K562 (cell line): ENCODE data around the gene CRX. TPM values are rescaled to one million over a fixed set of nuclear protein-coding genes. Genes with fewer than 3 reads are reported as not detected.

Experiments used
- ATF7 ChIP-seq: fragments of 450-650 bp; IDR thresholded peaks from 2 replicates; pipeline ENCODE4 v1.7.1; 2014; ENCODE audit warnings: mild to moderate bottlenecking, moderate library complexity
- COPS2 ChIP-seq: fragments of 450-650 bp; conservative IDR thresholded peaks from 2 replicates; pipeline ENCODE4 v1.6.1; 2016; ENCODE audit warnings: mild to moderate bottlenecking, moderate library complexity
- CTBP1 ChIP-seq: fragments of 450-650 bp; IDR thresholded peaks from 2 replicates; pipeline ENCODE4 v1.6.1; 2016; ENCODE audit warnings: borderline replicate concordance
- FIP1L1 ChIP-seq: fragments of 200-400 bp; formaldehyde crosslinking; IDR thresholded peaks from 2 replicates; pipeline ENCODE4 v1.6.1; 2018; ENCODE audit warnings: mild to moderate bottlenecking, low read depth, low read length; ENCODE audit not compliant: poor library complexity, severe bottlenecking
- MBD2 ChIP-seq: sonication (generic); IDR thresholded peaks from 2 replicates; pipeline ENCODE4 v1.6.1; 2016; ENCODE audit warnings: low read depth, borderline replicate concordance
- MIER1 ChIP-seq: fragments of 450-650 bp; IDR thresholded peaks from 2 replicates; pipeline ENCODE4 v1.6.1; 2016; ENCODE audit warnings: antibody characterized with exemption, mild to moderate bottlenecking, low read depth
- RBFOX2 ChIP-seq: fragments of 200-400 bp; formaldehyde crosslinking; IDR thresholded peaks from 2 replicates; pipeline ENCODE4 v1.6.1; 2017; ENCODE audit warnings: low read depth, mild to moderate bottlenecking, low read length, moderate library complexity
- RBM15 ChIP-seq: fragments of 200-400 bp; formaldehyde crosslinking; IDR thresholded peaks from 2 replicates; pipeline ENCODE4 v1.6.1; 2018; ENCODE audit warnings: mild to moderate bottlenecking, low read length, moderate library complexity; ENCODE audit not compliant: insufficient read depth
- ZBTB1 ChIP-seq: sonication (generic); formaldehyde crosslinking; IDR thresholded peaks from 2 replicates; pipeline ENCODE4 v1.8.1; 2023; ENCODE audit warnings: missing genetic modification reagents, low read depth, mild to moderate bottlenecking, borderline replicate concordance
- ZNF518B ChIP-seq: fragments of 250-450 bp; sonication (Bioruptor Pico); IDR thresholded peaks from 2 replicates; pipeline ENCODE4 v1.5.0; 2021; ENCODE audit warnings: mild to moderate bottlenecking, moderate library complexity
- ZNF589 ChIP-seq: fragments of 200-800 bp; sonication (Bioruptor generic); IDR thresholded peaks from 2 replicates; pipeline ENCODE4 v1.6.1; 2016; ENCODE audit warnings: low read depth, missing genetic modification characterization, missing compliant biosample characterization
- polyA plus RNA-seq, 8 experiments: library from polyadenylated mRNA; depleted of rRNA in 4 of 8; stranded (reverse) in 5 of 8; unstranded in 3 of 8; fragments of >200 nt; fragmentation: Nextera tagmentation in 2 of 8; fragmentation: Illumina TruSeq in 1 of 8; extraction: Ambion mirVana in 2 of 8; extraction: Trizol in 1 of 8; gene quantifications; 2 replicates each; pipeline versions ENCODE4 v1.2.1 to v1.2.3, GENCODE V29; 2011 to 2014; ENCODE audit warnings: inconsistent platforms in 1 of 8, missing spikeins in 1 of 8
- total RNA-seq, 7 experiments: library from RNA; depleted of rRNA in 6 of 7; stranded (reverse); fragments of >200 nt in 6 of 7; fragmentation: Illumina TruSeq in 2 of 7; extraction: Trizol in 2 of 7; gene quantifications; 2 replicates each; pipeline versions ENCODE4 v1.2.1 to v1.2.3, GENCODE V29; 2011 to 2021; ENCODE audit warnings: low replicate concordance in 1 of 7
- TF ChIP-seq, protein P1 (sequence below): fragments of 450-650 bp; IDR thresholded peaks from 2 replicates; pipeline ENCODE4 v1.6.1; 2018; ENCODE audit not compliant: partially characterized antibody
- TF ChIP-seq, protein P2 (sequence below): fragments of 450-650 bp; IDR thresholded peaks from 2 replicates; pipeline ENCODE4 v1.6.1; 2018; ENCODE audit warnings: mild to moderate bottlenecking, low read depth; ENCODE audit not compliant: partially characterized antibody

CRX gene
- total and polyA plus RNA-seq, 9 of the 15 experiments (the other 6 are each of a cell fraction or from before 2014, with no cell fraction given) = 0.01 TPM; not detected in 8

DNA sequence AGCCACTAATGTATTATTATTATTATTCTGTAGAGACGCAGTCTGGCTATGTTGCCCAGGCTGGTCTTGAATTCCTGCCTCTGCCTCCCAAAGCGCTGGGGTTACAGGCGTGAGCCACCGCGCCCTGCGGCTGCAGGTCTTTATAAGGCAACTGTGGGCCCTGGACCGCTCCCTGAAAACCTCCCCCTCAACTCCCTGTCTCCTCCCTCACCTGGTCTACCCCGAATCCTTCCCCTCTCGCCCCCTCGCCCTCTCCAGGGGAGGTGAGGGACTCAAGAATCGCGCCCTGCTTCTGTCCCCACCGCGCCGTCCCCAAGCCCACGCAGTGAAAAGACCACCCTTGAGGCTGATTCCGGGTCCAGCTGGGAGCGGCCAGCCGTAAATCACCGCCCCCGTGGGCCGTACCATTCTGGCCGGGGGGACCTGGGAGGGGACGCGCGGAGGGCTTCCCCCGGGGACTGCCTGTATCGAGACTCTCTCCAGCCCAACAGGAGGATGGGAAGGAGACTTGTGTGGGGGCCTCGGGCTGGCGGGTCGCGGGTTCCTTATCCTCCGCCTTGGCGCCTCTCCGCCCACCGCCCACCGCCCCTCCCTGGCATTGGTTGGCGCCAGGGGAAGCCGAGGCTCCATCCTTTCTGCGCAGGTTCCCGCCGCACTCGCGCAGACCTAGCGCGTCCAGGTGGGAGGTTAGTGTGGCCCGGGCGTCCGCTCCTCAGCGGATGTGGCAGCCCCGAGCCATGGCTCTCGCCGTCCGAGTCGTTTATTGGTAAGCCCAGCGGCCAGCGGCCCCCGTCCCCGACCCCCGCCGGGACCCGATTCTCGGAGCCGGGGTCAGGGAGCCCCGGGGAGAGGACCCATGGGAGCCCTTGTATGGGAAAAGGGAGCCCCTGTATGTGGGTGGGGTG is 43.4 kb upstream of the CRX start, which contains the start of gene SELENOW (continued):
- TF ChIP-seq ZBTB1 (peak; percentile 51; the same call in 1 of the 2 replicates), RBM15 (no peak), FIP1L1 (peak; percentile 83), MIER1 (peak; percentile 58; the same call in 1 of the 2 replicates), ZNF589 (CRISPR knock-in tag) (0 out of 2 replicates have a peak, but pooled peaks have one; percentile 54), COPS2 (no peak), CTBP1 (peak; percentile 94), ZNF518B (CRISPR knock-in tag) (no peak), ATF7 (peak; percentile 100), RBFOX2 (peak; percentile 94), MBD2 (peak; percentile 98)
- TF ChIP-seq, protein P1, sequence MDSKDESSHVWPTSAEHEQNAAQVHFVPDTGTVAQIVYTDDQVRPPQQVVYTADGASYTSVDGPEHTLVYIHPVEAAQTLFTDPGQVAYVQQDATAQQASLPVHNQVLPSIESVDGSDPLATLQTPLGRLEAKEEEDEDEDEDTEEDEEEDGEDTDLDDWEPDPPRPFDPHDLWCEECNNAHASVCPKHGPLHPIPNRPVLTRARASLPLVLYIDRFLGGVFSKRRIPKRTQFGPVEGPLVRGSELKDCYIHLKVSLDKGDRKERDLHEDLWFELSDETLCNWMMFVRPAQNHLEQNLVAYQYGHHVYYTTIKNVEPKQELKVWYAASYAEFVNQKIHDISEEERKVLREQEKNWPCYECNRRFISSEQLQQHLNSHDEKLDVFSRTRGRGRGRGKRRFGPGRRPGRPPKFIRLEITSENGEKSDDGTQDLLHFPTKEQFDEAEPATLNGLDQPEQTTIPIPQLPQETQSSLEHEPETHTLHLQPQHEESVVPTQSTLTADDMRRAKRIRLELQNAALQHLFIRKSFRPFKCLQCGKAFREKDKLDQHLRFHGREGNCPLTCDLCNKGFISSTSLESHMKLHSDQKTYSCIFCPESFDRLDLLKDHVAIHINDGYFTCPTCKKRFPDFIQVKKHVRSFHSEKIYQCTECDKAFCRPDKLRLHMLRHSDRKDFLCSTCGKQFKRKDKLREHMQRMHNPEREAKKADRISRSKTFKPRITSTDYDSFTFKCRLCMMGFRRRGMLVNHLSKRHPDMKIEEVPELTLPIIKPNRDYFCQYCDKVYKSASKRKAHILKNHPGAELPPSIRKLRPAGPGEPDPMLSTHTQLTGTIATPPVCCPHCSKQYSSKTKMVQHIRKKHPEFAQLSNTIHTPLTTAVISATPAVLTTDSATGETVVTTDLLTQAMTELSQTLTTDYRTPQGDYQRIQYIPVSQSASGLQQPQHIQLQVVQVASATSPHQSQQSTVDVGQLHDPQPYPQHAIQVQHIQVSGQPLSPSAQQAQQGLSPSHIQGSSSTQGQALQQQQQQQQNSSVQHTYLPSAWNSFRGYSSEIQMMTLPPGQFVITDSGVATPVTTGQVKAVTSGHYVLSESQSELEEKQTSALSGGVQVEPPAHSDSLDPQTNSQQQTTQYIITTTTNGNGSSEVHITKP = peak; percentile 100
- TF ChIP-seq, protein P2, sequence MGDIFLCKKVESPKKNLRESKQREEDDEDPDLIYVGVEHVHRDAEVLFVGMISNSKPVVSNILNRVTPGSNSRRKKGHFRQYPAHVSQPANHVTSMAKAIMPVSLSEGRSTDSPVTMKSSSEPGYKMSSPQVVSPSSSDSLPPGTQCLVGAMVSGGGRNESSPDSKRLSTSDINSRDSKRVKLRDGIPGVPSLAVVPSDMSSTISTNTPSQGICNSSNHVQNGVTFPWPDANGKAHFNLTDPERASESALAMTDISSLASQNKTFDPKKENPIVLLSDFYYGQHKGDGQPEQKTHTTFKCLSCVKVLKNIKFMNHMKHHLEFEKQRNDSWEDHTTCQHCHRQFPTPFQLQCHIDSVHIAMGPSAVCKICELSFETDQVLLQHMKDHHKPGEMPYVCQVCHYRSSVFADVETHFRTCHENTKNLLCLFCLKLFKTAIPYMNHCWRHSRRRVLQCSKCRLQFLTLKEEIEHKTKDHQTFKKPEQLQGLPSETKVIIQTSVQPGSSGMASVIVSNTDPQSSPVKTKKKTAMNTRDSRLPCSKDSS = no peak
